Neural cell (in vitro differentiated cells): ENCODE results near the gene SCN7A.

ENCODE experiments used
- EP300 ChIP-seq: fragments of 450-650 bp; conservative IDR thresholded peaks from 2 replicates; pipeline ENCODE4 v1.6.1; 2014; ENCODE audit warnings: antibody characterized with exemption, mild to moderate bottlenecking, moderate library complexity; ENCODE audit not compliant: poor library complexity, severe bottlenecking
- RAD21 ChIP-seq: fragments of 450-650 bp; conservative IDR thresholded peaks from 2 replicates; pipeline ENCODE4 v1.6.1; 2014; ENCODE audit warnings: antibody characterized with exemption, mild to moderate bottlenecking, moderate library complexity
- TF ChIP-seq, protein P1 (sequence below): fragments of 450-650 bp; IDR thresholded peaks from 2 replicates; pipeline ENCODE4 v1.5.1; 2014; ENCODE audit warnings: antibody characterized with exemption, mild to moderate bottlenecking, moderate library complexity; ENCODE audit not compliant: poor library complexity, severe bottlenecking
- TF ChIP-seq, protein P2 (sequence below): IDR thresholded peaks from 2 replicates; pipeline ENCODE4 v1.6.1; 2012; ENCODE audit warnings: borderline replicate concordance

DNA sequence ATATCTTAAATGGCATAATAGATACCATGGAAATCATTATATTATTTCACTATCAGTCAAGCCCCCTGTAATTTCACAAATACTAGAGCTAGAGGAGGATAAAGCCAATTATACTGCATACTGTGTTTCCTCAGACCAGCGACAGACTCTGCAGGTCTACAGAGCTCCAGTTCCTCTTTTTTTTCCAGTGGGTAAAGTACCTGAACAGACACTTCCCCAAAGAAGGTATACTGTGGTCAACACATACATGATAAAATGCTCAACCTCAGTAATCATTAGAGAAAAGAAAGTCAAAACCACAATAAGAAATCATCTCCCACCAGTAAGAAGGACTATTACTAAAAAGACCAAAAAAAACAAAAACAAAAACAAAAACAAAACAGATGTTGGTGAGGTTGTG, 44.6 kb downstream of the SCN7A start:
- TF ChIP-seq, protein P1, sequence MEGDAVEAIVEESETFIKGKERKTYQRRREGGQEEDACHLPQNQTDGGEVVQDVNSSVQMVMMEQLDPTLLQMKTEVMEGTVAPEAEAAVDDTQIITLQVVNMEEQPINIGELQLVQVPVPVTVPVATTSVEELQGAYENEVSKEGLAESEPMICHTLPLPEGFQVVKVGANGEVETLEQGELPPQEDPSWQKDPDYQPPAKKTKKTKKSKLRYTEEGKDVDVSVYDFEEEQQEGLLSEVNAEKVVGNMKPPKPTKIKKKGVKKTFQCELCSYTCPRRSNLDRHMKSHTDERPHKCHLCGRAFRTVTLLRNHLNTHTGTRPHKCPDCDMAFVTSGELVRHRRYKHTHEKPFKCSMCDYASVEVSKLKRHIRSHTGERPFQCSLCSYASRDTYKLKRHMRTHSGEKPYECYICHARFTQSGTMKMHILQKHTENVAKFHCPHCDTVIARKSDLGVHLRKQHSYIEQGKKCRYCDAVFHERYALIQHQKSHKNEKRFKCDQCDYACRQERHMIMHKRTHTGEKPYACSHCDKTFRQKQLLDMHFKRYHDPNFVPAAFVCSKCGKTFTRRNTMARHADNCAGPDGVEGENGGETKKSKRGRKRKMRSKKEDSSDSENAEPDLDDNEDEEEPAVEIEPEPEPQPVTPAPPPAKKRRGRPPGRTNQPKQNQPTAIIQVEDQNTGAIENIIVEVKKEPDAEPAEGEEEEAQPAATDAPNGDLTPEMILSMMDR = no peak
- TF ChIP-seq EP300 = no peak
- TF ChIP-seq, protein P2, sequence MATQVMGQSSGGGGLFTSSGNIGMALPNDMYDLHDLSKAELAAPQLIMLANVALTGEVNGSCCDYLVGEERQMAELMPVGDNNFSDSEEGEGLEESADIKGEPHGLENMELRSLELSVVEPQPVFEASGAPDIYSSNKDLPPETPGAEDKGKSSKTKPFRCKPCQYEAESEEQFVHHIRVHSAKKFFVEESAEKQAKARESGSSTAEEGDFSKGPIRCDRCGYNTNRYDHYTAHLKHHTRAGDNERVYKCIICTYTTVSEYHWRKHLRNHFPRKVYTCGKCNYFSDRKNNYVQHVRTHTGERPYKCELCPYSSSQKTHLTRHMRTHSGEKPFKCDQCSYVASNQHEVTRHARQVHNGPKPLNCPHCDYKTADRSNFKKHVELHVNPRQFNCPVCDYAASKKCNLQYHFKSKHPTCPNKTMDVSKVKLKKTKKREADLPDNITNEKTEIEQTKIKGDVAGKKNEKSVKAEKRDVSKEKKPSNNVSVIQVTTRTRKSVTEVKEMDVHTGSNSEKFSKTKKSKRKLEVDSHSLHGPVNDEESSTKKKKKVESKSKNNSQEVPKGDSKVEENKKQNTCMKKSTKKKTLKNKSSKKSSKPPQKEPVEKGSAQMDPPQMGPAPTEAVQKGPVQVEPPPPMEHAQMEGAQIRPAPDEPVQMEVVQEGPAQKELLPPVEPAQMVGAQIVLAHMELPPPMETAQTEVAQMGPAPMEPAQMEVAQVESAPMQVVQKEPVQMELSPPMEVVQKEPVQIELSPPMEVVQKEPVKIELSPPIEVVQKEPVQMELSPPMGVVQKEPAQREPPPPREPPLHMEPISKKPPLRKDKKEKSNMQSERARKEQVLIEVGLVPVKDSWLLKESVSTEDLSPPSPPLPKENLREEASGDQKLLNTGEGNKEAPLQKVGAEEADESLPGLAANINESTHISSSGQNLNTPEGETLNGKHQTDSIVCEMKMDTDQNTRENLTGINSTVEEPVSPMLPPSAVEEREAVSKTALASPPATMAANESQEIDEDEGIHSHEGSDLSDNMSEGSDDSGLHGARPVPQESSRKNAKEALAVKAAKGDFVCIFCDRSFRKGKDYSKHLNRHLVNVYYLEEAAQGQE = no peak
- no peak for TF ChIP-seq RAD21
